HFF-Myc (cell line): Measurements from ENCODE around the gene CNN1.

Experiments used
- DNase-seq: peaks from one replicate; pipeline ENCODE4 v3.0.0-alpha.2; 2011; ENCODE audit warnings: low read depth; ENCODE audit errors: extremely low read depth
- H3K4me3 ChIP-seq: replicated peaks from 2 replicates; pipeline ENCODE4 v1.5.1; 2011; ENCODE audit warnings: low read depth, mild to moderate bottlenecking, control low read depth, low read length
- CTCF ChIP-seq: IDR thresholded peaks from 2 replicates; pipeline ENCODE4 v1.5.1; 2012; ENCODE audit warnings: mild to moderate bottlenecking, low read depth, low read length, control low read depth; ENCODE audit errors: missing control alignments

Gene CNN1

GRCh38 chr19:11530432-11530831, 8.2 kb upstream of the CNN1 start:
- H3K4me3 ChIP-seq, result no peak overlapping the region
- DNase-seq, result peak; percentile 69
- TF ChIP-seq CTCF, result peak; percentile 21

GRCh38 chr19:11534538-11534937, 4.1 kb upstream of the CNN1 start:
- no peak overlapping the region for H3K4me3 ChIP-seq
- no peak for DNase-seq
- no peak for TF ChIP-seq CTCF

- DNase-seq, result no peak
- no peak for TF ChIP-seq CTCF
- no peak overlapping the region for H3K4me3 ChIP-seq
Observed at GRCh38 chr19:11534948-11535347, 3.7 kb upstream of the CNN1 start.

- DNase-seq, result peak; percentile 38
- TF ChIP-seq CTCF, result peak; percentile 96
- H3K4me3 ChIP-seq, result no peak overlapping the region
Observed at GRCh38 chr19:11535792-11536595, 2.7 kb upstream of the CNN1 start.

DNA sequence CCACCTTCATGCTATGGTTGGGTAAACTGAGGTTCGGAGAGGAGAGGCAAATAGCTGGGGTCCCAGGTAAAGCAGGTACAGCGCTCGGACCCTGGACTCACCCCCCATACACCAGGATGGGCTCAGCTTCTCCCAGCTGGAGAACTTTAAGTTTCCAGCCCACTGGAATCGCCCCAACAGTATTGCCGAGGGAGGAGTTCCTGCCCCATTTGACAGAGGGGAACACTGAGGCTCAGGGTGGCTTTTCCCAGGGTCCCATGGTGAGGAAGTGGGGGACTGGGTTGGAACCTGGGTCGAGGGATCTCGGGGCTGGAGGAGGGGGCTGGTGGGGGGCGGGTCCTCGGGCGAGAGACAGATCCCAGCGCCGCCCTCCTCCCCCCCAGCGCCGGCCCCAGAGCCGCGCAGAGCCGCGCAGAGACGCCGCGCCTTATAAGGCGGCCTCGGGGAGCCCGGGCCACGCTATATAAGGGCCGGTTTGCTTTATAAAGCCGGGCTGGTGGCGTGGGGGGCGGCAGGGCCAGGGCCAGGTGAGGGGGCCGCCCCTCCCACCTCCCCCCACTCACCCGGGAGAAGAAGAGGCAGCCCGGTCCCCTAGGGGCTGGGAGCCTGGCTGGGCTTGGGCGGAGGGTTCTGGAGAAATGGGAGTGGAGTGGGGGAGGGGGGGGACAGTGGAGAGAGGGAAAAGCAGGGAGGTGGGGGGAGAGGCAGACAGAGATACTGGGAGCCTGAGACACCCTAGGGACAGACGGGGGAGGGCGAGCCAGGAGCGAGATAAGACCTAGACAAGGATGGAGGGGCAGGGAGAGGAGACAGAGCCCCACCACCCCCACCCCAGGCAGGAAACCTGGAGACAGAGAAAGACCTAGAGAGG, 1.1 kb downstream of the CNN1 start:
- no peak overlapping the region for H3K4me3 ChIP-seq

DNA sequence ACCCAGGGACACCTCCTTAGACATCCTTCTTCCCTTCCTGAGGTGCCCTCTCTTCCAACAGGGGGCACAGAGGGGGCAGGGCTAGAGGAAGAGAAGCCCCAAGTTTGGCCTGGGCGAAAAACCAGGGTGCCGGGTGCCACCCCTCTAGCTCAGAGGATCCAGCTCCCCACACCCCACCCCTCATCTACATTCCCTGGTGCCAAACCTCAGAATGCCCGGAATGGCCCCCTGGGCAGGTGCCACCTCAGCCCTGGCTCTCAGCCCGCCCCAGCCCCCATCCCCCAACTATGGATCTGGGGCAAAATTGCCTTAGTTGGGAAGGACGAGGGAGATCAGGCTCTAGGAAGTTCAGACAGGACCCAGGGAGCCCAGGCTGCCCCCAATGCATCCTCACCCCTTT, 2.0 kb downstream of the CNN1 start:
- no peak overlapping the region for H3K4me3 ChIP-seq
- DNase-seq, result no peak
- TF ChIP-seq CTCF, result no peak

More for the DNA sequence above, 1.1 kb downstream of the CNN1 start:
- no peak for TF ChIP-seq CTCF
- DNase-seq, result no peak
